IMR-90 (cell line): ENCODE results near the gene ZNF208. TPM values are rescaled to one million over a fixed set of nuclear protein-coding genes. Genes with fewer than 3 reads are reported as not detected.

Experiments
- ATAC-seq: fragments of 200-7000 bp; cut with Tn5 transposase; 2 replicates; pipeline ENCODE4 v1.9.1; 2020; ENCODE audit warnings: low read depth, mild to moderate bottlenecking, moderate library complexity
- BruUV-seq: library from RNA; stranded (reverse); fragments of 400-500 nt; replicated peaks from 2 replicates; lab custom pipeline; 2021; lab: Mats Ljungman, UMichigan
- CTCF ChIA-PET: fragments of 300-600 bp; formaldehyde crosslinking; extraction: SDS; loops from one replicate; lab custom pipeline; 2021; ENCODE audit warnings: antibody characterized with exemption; lab: Yijun Ruan, JAX
- POLR2A ChIA-PET: fragments of 300-600 bp; sonication (Branson Sonifier 250); formaldehyde crosslinking; loops from one replicate; lab custom pipeline; 2022; ENCODE audit warnings: antibody characterized with exemption; ENCODE audit not compliant: unreplicated experiment; lab: Charles Lee
- DNase-seq: peaks from one replicate; pipeline ENCODE4 v3.0.0; 2013
- H2AFZ ChIP-seq: replicated peaks from 2 replicates; pipeline ENCODE3; 2013; ENCODE audit warnings: low read length, mild to moderate bottlenecking; ENCODE audit not compliant: poor library complexity
- H2AK5ac ChIP-seq: 2 replicates; pipeline ENCODE4 v1.6.1; 2013; ENCODE audit warnings: low read depth, low read length, inconsistent platforms
- H2AK9ac ChIP-seq: replicated peaks from 2 replicates; pipeline ENCODE3; 2013; ENCODE audit warnings: mild to moderate bottlenecking, low read depth, low read length, moderate library complexity; ENCODE audit not compliant: poor library complexity
- H2BK120ac ChIP-seq: 2 replicates; pipeline ENCODE4 v1.6.1; 2013; ENCODE audit warnings: low read depth, low read length, inconsistent platforms
- H2BK15ac ChIP-seq: 3 replicates; pipeline ENCODE4 v1.6.1; 2013; ENCODE audit warnings: low read depth, low read length, inconsistent platforms
- H2BK20ac ChIP-seq: 2 replicates; pipeline ENCODE4 v1.6.1; 2013; ENCODE audit warnings: low read depth, mild to moderate bottlenecking, inconsistent platforms, low read length, moderate library complexity
- H2BK5ac ChIP-seq: 2 replicates; pipeline ENCODE4 v1.6.1; 2013; ENCODE audit warnings: mild to moderate bottlenecking, low read depth, low read length, inconsistent platforms; ENCODE audit not compliant: poor library complexity, severe bottlenecking
- H3K14ac ChIP-seq: replicated peaks from 2 replicates; pipeline ENCODE4 v1.6.1; 2013; ENCODE audit warnings: low read depth, low read length, inconsistent platforms
- H3K18ac ChIP-seq: 2 replicates; pipeline ENCODE4 v1.6.1; 2013; ENCODE audit warnings: low read depth, low read length, control low read depth
- H3K23ac ChIP-seq: 2 replicates; pipeline ENCODE4 v1.6.1; 2013; ENCODE audit warnings: low read depth, low read length, inconsistent platforms
- H3K27ac ChIP-seq: 2 replicates; pipeline ENCODE4 v1.5.1; 2013; ENCODE audit warnings: mild to moderate bottlenecking, control low read depth, low read length; ENCODE audit not compliant: insufficient read depth
- H3K27me3 ChIP-seq: 2 replicates; pipeline ENCODE4 v1.6.1; 2013; ENCODE audit warnings: low read length; ENCODE audit not compliant: control insufficient read depth, insufficient read depth
- H3K36me3 ChIP-seq: 2 replicates; pipeline ENCODE4 v1.6.1; 2013; ENCODE audit warnings: low read length, mixed read lengths; ENCODE audit not compliant: control insufficient read depth, insufficient read depth
- H3K4ac ChIP-seq: 2 replicates; pipeline ENCODE4 v1.6.1; 2013; ENCODE audit warnings: low read depth, low read length, inconsistent platforms
- H3K4me1 ChIP-seq: 2 replicates; pipeline ENCODE4 v1.6.1; 2013; ENCODE audit warnings: low read length, mixed read lengths; ENCODE audit not compliant: control insufficient read depth, insufficient read depth
- H3K4me2 ChIP-seq: 2 replicates; pipeline ENCODE4 v1.6.1; 2013; ENCODE audit warnings: low read depth, mild to moderate bottlenecking, control low read depth, low read length, moderate library complexity
- H3K4me3 ChIP-seq: 2 replicates; pipeline ENCODE4 v1.5.1; 2013; ENCODE audit warnings: low read depth, mild to moderate bottlenecking, control low read depth, low read length, moderate library complexity; ENCODE audit not compliant: insufficient read depth
- H3K56ac ChIP-seq: 2 replicates; pipeline ENCODE4 v1.6.1; 2013; ENCODE audit warnings: low read length, inconsistent platforms; ENCODE audit not compliant: insufficient read depth; ENCODE audit errors: extremely low read depth
- H3K79me1 ChIP-seq, 2 experiments: 2 replicates each; pipeline ENCODE4 v1.6.1; 2013; ENCODE audit warnings: low read length in 2 of 2, inconsistent platforms in 1 of 2, low read depth in 1 of 2
- H3K9ac ChIP-seq: 2 replicates; pipeline ENCODE4 v1.6.1; 2013; ENCODE audit warnings: low read depth, low read length, control low read depth
- H3K9me1 ChIP-seq: 2 replicates; pipeline ENCODE4 v1.6.1; 2013; ENCODE audit warnings: low read length, inconsistent platforms; ENCODE audit not compliant: insufficient read depth
- H3K9me3 ChIP-seq: 2 replicates; pipeline ENCODE4 v1.6.1; 2013; ENCODE audit warnings: low read length; ENCODE audit not compliant: control insufficient read depth, insufficient read depth
- H4K20me1 ChIP-seq: 2 replicates; pipeline ENCODE4 v1.6.1; 2013; ENCODE audit warnings: low read length, inconsistent platforms; ENCODE audit not compliant: insufficient read depth
- H4K5ac ChIP-seq: 2 replicates; pipeline ENCODE4 v1.6.1; 2013; ENCODE audit warnings: mild to moderate bottlenecking, low read depth, low read length, control low read depth
- H4K8ac ChIP-seq, 2 experiments: 2 replicates each; pipeline ENCODE4 v1.6.1; 2013; ENCODE audit warnings: low read depth in 2 of 2, low read length in 2 of 2, control low read depth in 1 of 2, inconsistent platforms in 1 of 2
- H4K91ac ChIP-seq: 2 replicates; pipeline ENCODE4 v1.6.1; 2013; ENCODE audit warnings: low read depth, low read length, inconsistent platforms; ENCODE audit not compliant: insufficient read depth
- FOS ChIP-seq: fragments of 150-350 bp; IDR thresholded peaks from 2 replicates; pipeline ENCODE4 v1.6.1; 2016; ENCODE audit warnings: low read depth, low read length
- MAFK ChIP-seq: IDR thresholded peaks from 2 replicates; pipeline ENCODE4 v1.6.1; 2012; ENCODE audit warnings: low read depth, low read length, improper control_type of control experiment
- MXI1 ChIP-seq: IDR thresholded peaks from 2 replicates; pipeline ENCODE4 v1.6.1; 2012; ENCODE audit warnings: low read depth, mild to moderate bottlenecking, low read length, moderate library complexity, borderline replicate concordance
- NFE2L2 ChIP-seq: fragments of 150-350 bp; IDR thresholded peaks from 2 replicates; pipeline ENCODE4 v1.6.1; 2016; ENCODE audit warnings: low read depth, mild to moderate bottlenecking, low read length
- POLR2A ChIP-seq: IDR thresholded peaks from 2 replicates; pipeline ENCODE4 v1.6.1; 2012; ENCODE audit warnings: mild to moderate bottlenecking, low read depth, low read length
- RFX5 ChIP-seq: IDR thresholded peaks from 2 replicates; pipeline ENCODE4 v1.8.0; 2012; ENCODE audit warnings: low read depth, mild to moderate bottlenecking, low read length, moderate library complexity
- SMC3 ChIP-seq: fragments of 150-350 bp; IDR thresholded peaks from 2 replicates; pipeline ENCODE4 v1.6.1; 2016; ENCODE audit warnings: low read depth, mild to moderate bottlenecking, antibody characterized with exemption, low read length, moderate library complexity
- WGBS, 2 experiments: methylation state at CpG; one replicate each; pipeline versions ENCODE4 v1.1.5 to v1.1.7; 2013; ENCODE audit warnings: missing lambda C conversion rate in 2 of 2; ENCODE audit not compliant: insufficient read length in 1 of 2; ENCODE audit errors: extremely low coverage in 2 of 2; 5-methylcytosine and 5-hydroxymethylcytosine counted together
- dilution Hi-C: fragments of 300-500 bp; cut with HindIII; formaldehyde crosslinking; loops from one replicate; pipeline ENCODE4 v1.14.3; 2018; ENCODE audit warnings: low sequenced_read_pairs; ENCODE audit not compliant: unreplicated experiment
- in situ Hi-C: fragments of 300-500 bp; cut with MboI; formaldehyde crosslinking; loops from 3 replicates; pipeline ENCODE4 v1.14.3; 2019; ENCODE audit warnings: low sequenced_read_pairs, inconsistent platforms, mixed read lengths
- intact Hi-C: fragments of 100-400 bp; cut with micrococcal nuclease; formaldehyde crosslinking; loops from 2 replicates; pipeline ENCODE4 v1.10.0; 2022
- polyA plus RNA-seq, 3 experiments: library from polyadenylated mRNA; depleted of rRNA; stranded (reverse); fragments of >200 nt; gene quantifications; 2 replicates each; pipeline ENCODE4 v1.2.3, GENCODE V29; 2012; ENCODE audit warnings: low replicate concordance in 1 of 3
- total RNA-seq: library from RNA; depleted of rRNA; stranded (reverse); fragments of >200 nt; gene quantifications from 2 replicates; pipeline ENCODE4 v1.2.3, GENCODE V29; 2012

ZNF208 gene
- total and polyA plus RNA-seq, 2 of the 4 experiments (the other 2 are of a cell fraction): not detected

DNA sequence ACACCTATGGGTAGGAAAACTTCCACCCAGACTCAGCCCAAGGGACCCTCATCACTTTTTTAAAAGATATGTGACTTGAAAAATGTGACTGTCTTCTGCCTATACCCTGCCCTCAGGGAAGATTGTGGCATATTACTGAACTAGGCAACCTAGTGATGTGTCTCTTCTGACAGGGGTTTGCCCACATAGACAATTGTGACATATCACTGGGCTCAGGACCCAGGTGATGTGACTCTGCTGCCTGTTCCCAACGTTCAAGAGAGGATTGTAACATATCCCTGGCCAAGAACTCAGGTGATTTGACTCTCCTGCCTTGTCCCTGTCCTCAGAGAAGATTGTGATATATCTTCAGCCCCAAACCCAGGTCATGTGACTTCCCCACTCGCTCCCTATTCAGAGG lies 88.5 kb downstream of the ZNF208 start:
- H3K79me1 ChIP-seq: no peaks in the 10 kb centered on the region
- no peak overlapping the region for H4K91ac ChIP-seq
- no peak overlapping the region for H3K4ac ChIP-seq
- H2BK5ac ChIP-seq: no peak overlapping the region
- H4K8ac ChIP-seq: no peak overlapping the region
- H3K9me3 ChIP-seq: peaks cover 19% of the 10 kb centered on the region
- no peak overlapping the region for H2AK5ac ChIP-seq
- ATAC-seq: no peak
- no peak overlapping the region for H2BK15ac ChIP-seq
- H3K23ac ChIP-seq: no peak overlapping the region
- H3K56ac ChIP-seq: no peak overlapping the region
- in situ Hi-C loops (no loop called here), dilution Hi-C loops (no loop called here), intact Hi-C loops (no loop called here)
- WGBS, 2 experiments: no CpG with 5 or more reads among the region's 2 CpGs
- no peak overlapping the region for H2AFZ ChIP-seq
- H3K4me1 ChIP-seq: no peaks in the 10 kb centered on the region
- no peak for TF ChIP-seq MAFK
- TF ChIP-seq POLR2A: no peak
- no peak for TF ChIP-seq FOS
- TF ChIP-seq MXI1: no peak
- no peak for TF ChIP-seq RFX5
- TF ChIP-seq NFE2L2: no peak
- TF ChIP-seq SMC3: no peak
- no peak overlapping the region for H3K14ac ChIP-seq
- H3K27me3 ChIP-seq: no peaks in the 10 kb centered on the region
- BruUV-seq: no TSS peak
- ChIA-PET POLR2A (no interaction called here), CTCF (no interaction called here)
- no peak overlapping the region for H2AK9ac ChIP-seq
- no peak for DNase-seq
- H3K36me3 ChIP-seq: no peaks in the 10 kb centered on the region
- no peak overlapping the region for H3K4me2 ChIP-seq
- H3K9ac ChIP-seq: no peak overlapping the region
- no peak overlapping the region for H2BK120ac ChIP-seq
- no peak overlapping the region for H3K18ac ChIP-seq
- H4K5ac ChIP-seq: no peak overlapping the region
- no peak overlapping the region for H3K27ac ChIP-seq
- H4K20me1 ChIP-seq: no peaks in the 10 kb centered on the region
- H2BK20ac ChIP-seq: no peak overlapping the region
- H3K9me1 ChIP-seq: no peaks in the 10 kb centered on the region
- H3K4me3 ChIP-seq: no peak overlapping the region
